Neural progenitor cell (in vitro differentiated cells): ENCODE data around the gene TMEM175.

ENCODE experiments used
- EZH2 ChIP-seq: fragments of 200-600 bp; sonication (generic); IDR thresholded peaks from 2 replicates; pipeline ENCODE4 v1.6.1; 2017; ENCODE audit warnings: antibody characterized with exemption, mild to moderate bottlenecking, moderate library complexity
- EZH2phosphoT487 ChIP-seq: fragments of 200-600 bp; sonication (generic); IDR thresholded peaks from 2 replicates; pipeline ENCODE4 v1.6.1; 2017; ENCODE audit warnings: antibody characterized with exemption
- TF ChIP-seq, protein P1 (sequence below): fragments of 200-600 bp; sonication (generic); IDR thresholded peaks from 2 replicates; pipeline ENCODE4 v1.5.1; 2017; ENCODE audit warnings: antibody characterized with exemption, mild to moderate bottlenecking

DNA sequence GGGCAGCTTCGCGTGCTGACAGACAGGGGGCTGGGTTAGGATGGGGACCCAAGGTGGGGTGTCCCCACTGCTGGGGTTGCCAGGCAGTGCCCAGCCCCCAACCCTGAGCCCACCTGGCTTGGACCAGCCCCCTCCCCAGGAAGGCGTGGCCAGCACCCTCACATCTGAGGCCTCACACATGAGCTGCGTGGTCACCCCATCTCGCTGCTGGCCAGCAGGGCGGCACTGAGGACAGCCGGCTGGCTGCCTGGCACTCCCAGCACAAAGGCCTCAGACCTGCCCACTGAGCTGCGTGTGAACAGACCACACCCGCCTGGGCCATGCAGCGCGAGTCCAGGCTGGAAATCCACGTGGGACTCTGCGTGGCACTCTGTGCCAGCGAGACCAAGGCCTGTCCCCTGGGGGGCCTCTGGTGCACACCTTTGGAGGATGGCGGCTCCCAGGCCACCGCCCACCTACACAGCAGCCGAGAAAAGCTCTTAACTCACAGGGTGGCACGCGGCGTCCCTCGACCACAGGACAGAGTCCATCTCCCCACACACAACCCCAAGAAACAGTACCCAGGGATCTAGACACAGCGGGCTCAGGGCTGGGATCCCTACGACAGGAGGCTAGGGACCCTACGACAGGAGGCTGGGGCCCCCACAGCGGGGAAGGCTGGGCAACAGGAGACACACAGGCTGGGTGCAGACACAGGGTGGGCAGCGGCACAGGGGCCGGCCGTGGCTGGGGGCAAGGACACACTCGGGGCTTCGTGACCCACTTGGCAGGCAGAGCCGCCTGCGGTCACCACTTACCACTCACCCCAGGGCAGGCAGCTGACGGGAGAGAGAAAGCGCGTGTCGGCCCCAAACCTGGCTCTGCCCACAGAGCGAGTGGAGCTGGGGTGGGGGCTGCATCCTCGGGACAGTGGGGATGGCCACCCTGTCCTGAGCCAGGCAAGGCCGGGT is 31.3 kb downstream of the TMEM175 start:
- TF ChIP-seq EZH2 (no peak), EZH2phosphoT487 (no peak)
- TF ChIP-seq, protein P1, sequence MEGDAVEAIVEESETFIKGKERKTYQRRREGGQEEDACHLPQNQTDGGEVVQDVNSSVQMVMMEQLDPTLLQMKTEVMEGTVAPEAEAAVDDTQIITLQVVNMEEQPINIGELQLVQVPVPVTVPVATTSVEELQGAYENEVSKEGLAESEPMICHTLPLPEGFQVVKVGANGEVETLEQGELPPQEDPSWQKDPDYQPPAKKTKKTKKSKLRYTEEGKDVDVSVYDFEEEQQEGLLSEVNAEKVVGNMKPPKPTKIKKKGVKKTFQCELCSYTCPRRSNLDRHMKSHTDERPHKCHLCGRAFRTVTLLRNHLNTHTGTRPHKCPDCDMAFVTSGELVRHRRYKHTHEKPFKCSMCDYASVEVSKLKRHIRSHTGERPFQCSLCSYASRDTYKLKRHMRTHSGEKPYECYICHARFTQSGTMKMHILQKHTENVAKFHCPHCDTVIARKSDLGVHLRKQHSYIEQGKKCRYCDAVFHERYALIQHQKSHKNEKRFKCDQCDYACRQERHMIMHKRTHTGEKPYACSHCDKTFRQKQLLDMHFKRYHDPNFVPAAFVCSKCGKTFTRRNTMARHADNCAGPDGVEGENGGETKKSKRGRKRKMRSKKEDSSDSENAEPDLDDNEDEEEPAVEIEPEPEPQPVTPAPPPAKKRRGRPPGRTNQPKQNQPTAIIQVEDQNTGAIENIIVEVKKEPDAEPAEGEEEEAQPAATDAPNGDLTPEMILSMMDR: no peak
